Liver (tissue), 9 donors: ENCODE results near the gene DDX31. TPM values are rescaled to one million over a fixed set of nuclear protein-coding genes. Genes with fewer than 3 reads are reported as not detected.

ENCODE experiments used
- DNase-seq: peaks from one replicate; pipeline ENCODE4 v3.0.0-alpha.2; 2017; ENCODE audit warnings: low spot score
- H3K27ac ChIP-seq, 2 donors: one replicate each; pipeline ENCODE4 v1.7.0; 2013; ENCODE audit warnings: inconsistent platforms in 2 of 2, low read length in 2 of 2, control low read depth in 1 of 2, low read depth in 1 of 2, mild to moderate bottlenecking in 1 of 2
- H3K27me3 ChIP-seq, 4 donors: one replicate each; pipeline versions ENCODE4 v1.6.1 to v1.7.0; 2013; ENCODE audit warnings: low read length in 3 of 4, inconsistent platforms in 1 of 4, mild to moderate bottlenecking in 1 of 4, moderate library complexity in 1 of 4; ENCODE audit not compliant: control insufficient read depth in 4 of 4, insufficient read depth in 4 of 4
- H3K36me3 ChIP-seq, 4 donors: one replicate each; pipeline versions ENCODE4 v1.6.1 to v1.7.0; 2013; ENCODE audit warnings: low read length in 3 of 4, mild to moderate bottlenecking in 3 of 4, low read depth in 1 of 4, moderate library complexity in 1 of 4; ENCODE audit not compliant: control insufficient read depth in 4 of 4, insufficient read depth in 3 of 4
- H3K4me1 ChIP-seq, 4 donors: one replicate each; pipeline versions ENCODE4 v1.6.1 to v1.7.0; 2013; ENCODE audit warnings: low read length in 3 of 4, mild to moderate bottlenecking in 3 of 4, moderate library complexity in 1 of 4; ENCODE audit not compliant: control insufficient read depth in 4 of 4, insufficient read depth in 4 of 4
- H3K4me3 ChIP-seq, 3 donors: one replicate each; pipeline versions ENCODE4 v1.6.1 to v1.7.0; 2013; ENCODE audit warnings: low read length in 3 of 3, control low read depth in 1 of 3, low read depth in 1 of 3, mild to moderate bottlenecking in 1 of 3
- H3K9ac ChIP-seq, 2 donors: one replicate each; pipeline ENCODE4 v1.7.0; 2013; ENCODE audit warnings: low read length in 2 of 2, mild to moderate bottlenecking in 2 of 2, moderate library complexity in 2 of 2, control low read depth in 1 of 2, low read depth in 1 of 2
- H3K9me3 ChIP-seq, 4 donors: one replicate each; pipeline versions ENCODE4 v1.6.1 to v1.7.0; 2013; ENCODE audit warnings: low read length in 3 of 4; ENCODE audit not compliant: control insufficient read depth in 4 of 4
- EGR1 ChIP-seq, 2 donors: IDR thresholded peaks; 2 replicates each; pipeline ENCODE4 v1.6.1; 2016 to 2018; ENCODE audit warnings: antibody characterized with exemption in 2 of 2, low read depth in 2 of 2
- FOXA1 ChIP-seq: IDR thresholded peaks from 2 replicates; pipeline ENCODE4 v1.6.1; 2016; ENCODE audit warnings: antibody characterized with exemption
- FOXA2 ChIP-seq: IDR thresholded peaks from 2 replicates; pipeline ENCODE4 v1.6.1; 2016; ENCODE audit warnings: antibody characterized with exemption
- GABPA ChIP-seq, 2 donors: IDR thresholded peaks in 1 of 2; conservative IDR thresholded peaks in 1 of 2; 2 replicates each; pipeline ENCODE4 v1.6.1; 2016; ENCODE audit warnings: antibody characterized with exemption in 2 of 2, mild to moderate bottlenecking in 1 of 2, moderate library complexity in 1 of 2
- HNF4G ChIP-seq: IDR thresholded peaks from 2 replicates; pipeline ENCODE4 v1.6.1; 2016; ENCODE audit warnings: antibody characterized with exemption
- JUND ChIP-seq, 2 donors: IDR thresholded peaks; 2 replicates each; pipeline ENCODE4 v1.6.1; 2016; ENCODE audit warnings: antibody characterized with exemption in 2 of 2
- NR2F2 ChIP-seq: IDR thresholded peaks from 2 replicates; pipeline ENCODE4 v1.6.1; 2016; ENCODE audit warnings: antibody characterized with exemption
- REST ChIP-seq: IDR thresholded peaks from 2 replicates; pipeline ENCODE4 v1.6.1; 2016; ENCODE audit warnings: antibody characterized with exemption, mild to moderate bottlenecking
- RXRA ChIP-seq, 2 donors: IDR thresholded peaks; 2 replicates each; pipeline ENCODE4 v1.6.1; 2017 to 2018; ENCODE audit warnings: antibody characterized with exemption in 2 of 2, mild to moderate bottlenecking in 1 of 2
- SP1 ChIP-seq: IDR thresholded peaks from 2 replicates; pipeline ENCODE4 v1.6.1; 2018; ENCODE audit warnings: antibody characterized with exemption, mild to moderate bottlenecking
- TAF1 ChIP-seq: conservative IDR thresholded peaks from 2 replicates; pipeline ENCODE4 v1.6.1; 2016; ENCODE audit warnings: antibody characterized with exemption, mild to moderate bottlenecking
- WGBS: extraction: QIAGEN DNeasy Blood & Tissue Kit; methylation state at CpG from one replicate; pipeline ENCODE4 v1.1.7; 2013; 5-methylcytosine and 5-hydroxymethylcytosine counted together
- polyA plus RNA-seq, 2 donors: library from polyadenylated mRNA; stranded (reverse) in 1 of 2; unstranded in 1 of 2; fragments of 200-250 nt in 1 of 2; fragments of >200 nt in 1 of 2; fragmentation: Nextera tagmentation in 1 of 2; extraction: Ambion mirVana in 1 of 2; gene quantifications; one replicate each; pipeline versions ENCODE4 v1.2.1 to v1.2.3, GENCODE V29; 2013 to 2015
- total RNA-seq, 2 donors: library from RNA; depleted of rRNA; stranded (reverse); fragments of >200 nt; gene quantifications; one replicate each; pipeline ENCODE4 v1.2.3, GENCODE V29; 2014
- TF ChIP-seq, protein P1 (sequence below): IDR thresholded peaks from 2 replicates; pipeline ENCODE4 v1.6.1; 2016; ENCODE audit warnings: antibody characterized with exemption
- TF ChIP-seq, protein P2 (sequence below): fragments of 150-350 bp; IDR thresholded peaks from 2 replicates; pipeline ENCODE4 v1.5.1; 2017; ENCODE audit warnings: improper control_type of control experiment, low read depth, low read length; ENCODE audit not compliant: missing input control
- TF ChIP-seq, protein P3 (sequence below): IDR thresholded peaks from 2 replicates; pipeline ENCODE4 v1.6.1; 2016; ENCODE audit warnings: antibody characterized with exemption
- donor health status: healthy.
- donor health status: healthy.
- donor health status: healthy.
- donor health status: healthy.
- donor health status: healthy.

The DDX31 gene
- total and polyA plus RNA-seq, 4 donors: 2.5 to 9.6 (median 4.5) TPM

- peaks cover 0 to 8% (median 0%) of the 10 kb centered on the region in 4 donors for H3K27me3 ChIP-seq
- WGBS: 95% methylated on average over 6 of the region's 6 CpGs
- no peak overlapping the region for H3K27ac ChIP-seq
- H3K4me3 ChIP-seq: no peak overlapping the region
- H3K9ac ChIP-seq: no peak overlapping the region
- no peak for DNase-seq
- no peaks in the 10 kb centered on the region for H3K9me3 ChIP-seq
- TF ChIP-seq, protein P1, sequence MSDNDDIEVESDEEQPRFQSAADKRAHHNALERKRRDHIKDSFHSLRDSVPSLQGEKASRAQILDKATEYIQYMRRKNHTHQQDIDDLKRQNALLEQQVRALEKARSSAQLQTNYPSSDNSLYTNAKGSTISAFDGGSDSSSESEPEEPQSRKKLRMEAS: no peak
- TF ChIP-seq EGR1 (IDR thresholded peaks at IDR 0.05; ENCODE audit: low read depth in 2 of 2) (no peak), FOXA1 (no peak), TAF1 (no peak), HNF4G (no peak), GABPA (IDR thresholded peaks at IDR 0.05 in 1 of 2, conservative IDR thresholded peaks at IDR 0.05 in 1 of 2) (no peak), REST (no peak), FOXA2 (no peak)
- TF ChIP-seq, protein P2, sequence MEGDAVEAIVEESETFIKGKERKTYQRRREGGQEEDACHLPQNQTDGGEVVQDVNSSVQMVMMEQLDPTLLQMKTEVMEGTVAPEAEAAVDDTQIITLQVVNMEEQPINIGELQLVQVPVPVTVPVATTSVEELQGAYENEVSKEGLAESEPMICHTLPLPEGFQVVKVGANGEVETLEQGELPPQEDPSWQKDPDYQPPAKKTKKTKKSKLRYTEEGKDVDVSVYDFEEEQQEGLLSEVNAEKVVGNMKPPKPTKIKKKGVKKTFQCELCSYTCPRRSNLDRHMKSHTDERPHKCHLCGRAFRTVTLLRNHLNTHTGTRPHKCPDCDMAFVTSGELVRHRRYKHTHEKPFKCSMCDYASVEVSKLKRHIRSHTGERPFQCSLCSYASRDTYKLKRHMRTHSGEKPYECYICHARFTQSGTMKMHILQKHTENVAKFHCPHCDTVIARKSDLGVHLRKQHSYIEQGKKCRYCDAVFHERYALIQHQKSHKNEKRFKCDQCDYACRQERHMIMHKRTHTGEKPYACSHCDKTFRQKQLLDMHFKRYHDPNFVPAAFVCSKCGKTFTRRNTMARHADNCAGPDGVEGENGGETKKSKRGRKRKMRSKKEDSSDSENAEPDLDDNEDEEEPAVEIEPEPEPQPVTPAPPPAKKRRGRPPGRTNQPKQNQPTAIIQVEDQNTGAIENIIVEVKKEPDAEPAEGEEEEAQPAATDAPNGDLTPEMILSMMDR: no peak
- H3K36me3 ChIP-seq: peaks cover 2 to 31% (median 24%) of the 10 kb centered on the region in 4 donors
- peaks cover 0 to 5% (median 1%) of the 10 kb centered on the region in 4 donors for H3K4me1 ChIP-seq
These were observed 74.5 kb downstream of the DDX31 start for GRCh38 chr9:132595319-132595718.

DNA sequence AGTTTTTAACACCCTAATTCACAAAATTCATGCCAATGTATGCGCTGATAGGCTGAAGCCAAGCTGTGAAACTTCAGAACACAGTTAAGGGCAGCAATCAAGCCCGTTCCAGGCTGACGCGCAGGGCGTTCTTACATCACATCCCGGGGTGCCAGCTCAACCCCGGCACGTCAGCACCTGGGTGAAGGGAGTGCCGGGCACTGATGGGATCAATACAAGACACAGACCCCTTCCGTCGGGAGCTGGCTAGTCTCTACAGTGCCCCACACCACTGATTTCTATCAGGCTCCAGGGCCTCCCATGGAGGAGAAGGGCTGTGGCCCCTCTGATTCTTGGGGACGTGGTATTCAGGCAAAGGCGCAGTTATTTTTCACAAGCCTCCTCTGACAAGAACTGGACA lies 75.4 kb downstream of the DDX31 start:
- TF ChIP-seq REST (no peak), EGR1 (IDR thresholded peaks at IDR 0.05; ENCODE audit: low read depth in 2 of 2) (no peak), GABPA (IDR thresholded peaks at IDR 0.05 in 1 of 2, conservative IDR thresholded peaks at IDR 0.05 in 1 of 2) (no peak), RXRA (IDR thresholded peaks at IDR 0.05) (no peak), JUND (IDR thresholded peaks at IDR 0.05) (no peak), NR2F2 (no peak), SP1 (no peak)
- TF ChIP-seq, protein P3, sequence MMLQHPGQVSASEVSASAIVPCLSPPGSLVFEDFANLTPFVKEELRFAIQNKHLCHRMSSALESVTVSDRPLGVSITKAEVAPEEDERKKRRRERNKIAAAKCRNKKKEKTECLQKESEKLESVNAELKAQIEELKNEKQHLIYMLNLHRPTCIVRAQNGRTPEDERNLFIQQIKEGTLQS: no peak
- TF ChIP-seq, protein P1: no peak
- no peak overlapping the region for H3K27ac ChIP-seq
- no peak for DNase-seq
- peaks cover 0 to 8% (median 0%) of the 10 kb centered on the region in 4 donors for H3K27me3 ChIP-seq
- H3K4me1 ChIP-seq: peaks cover 0 to 5% (median 2%) of the 10 kb centered on the region in 4 donors
- no peak overlapping the region for H3K4me3 ChIP-seq
- H3K9me3 ChIP-seq: no peaks in the 10 kb centered on the region
- H3K9ac ChIP-seq: no peak overlapping the region
- 96% methylated on average over 13 of the region's 13 CpGs for WGBS
- peaks cover 0 to 24% (median 19%) of the 10 kb centered on the region in 4 donors for H3K36me3 ChIP-seq
